Measurements from ENCODE around the gene SDC1.

SDC1 gene

DNA sequence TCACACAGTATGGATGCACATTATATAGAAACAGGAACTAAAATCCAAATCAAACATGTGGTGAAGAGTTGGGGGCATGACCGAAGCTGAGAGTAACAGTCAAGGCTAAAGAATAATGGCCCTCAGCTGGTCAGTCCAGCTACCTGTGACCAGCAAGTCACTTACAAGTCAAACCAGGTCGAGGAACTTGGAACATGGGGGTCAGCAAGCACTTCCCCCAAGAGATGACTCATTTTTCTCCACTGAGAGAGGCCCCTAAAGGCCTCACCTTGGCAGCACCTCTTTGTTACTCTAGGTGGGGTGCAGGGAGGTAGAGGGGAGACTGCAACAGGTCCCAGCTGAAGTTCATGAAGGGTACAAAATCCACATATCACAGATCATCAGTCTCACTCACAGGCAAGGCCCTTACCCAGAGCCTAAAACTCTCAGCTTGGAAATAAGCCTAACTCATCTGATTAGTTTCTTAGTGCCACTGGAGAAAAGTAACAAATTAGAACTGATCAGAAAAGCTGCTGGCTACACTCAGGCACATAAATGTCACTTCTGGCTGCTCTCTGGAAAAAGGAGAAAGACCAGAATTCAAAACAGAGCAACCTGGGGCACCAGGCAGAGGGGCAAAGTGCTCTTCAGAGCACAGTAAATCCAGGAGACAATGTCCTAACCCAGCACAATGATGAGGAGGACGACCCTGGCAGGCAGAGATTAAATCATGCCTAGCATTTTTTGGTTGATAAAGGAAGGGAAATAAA, 4.0 kb downstream of the SDC1 start:
- TF ChIP-seq CTCF (conservative IDR thresholded peaks at IDR 0.05): no peak
- no peak for TF ChIP-seq ZFX (IDR thresholded peaks at IDR 0.05)
- H3K27ac ChIP-seq: no peak overlapping the region

GRCh38 chr2:20219763-20220380, 5.1 kb downstream of the SDC1 start:
- H3K27ac ChIP-seq: no peak overlapping the region
- TF ChIP-seq ZFX (IDR thresholded peaks at IDR 0.05) (no peak), CTCF (conservative IDR thresholded peaks at IDR 0.05) (no peak)

- no peak for TF ChIP-seq ZFX (IDR thresholded peaks at IDR 0.05)
- no peak for TF ChIP-seq CTCF (conservative IDR thresholded peaks at IDR 0.05)
- H3K27ac ChIP-seq: no peak overlapping the region
Observed at GRCh38 chr2:20218331-20219320, 6.3 kb downstream of the SDC1 start.

GRCh38 chr2:20217041-20217970, 7.6 kb downstream of the SDC1 start:
- TF ChIP-seq CTCF (conservative IDR thresholded peaks at IDR 0.05) (no peak), ZFX (IDR thresholded peaks at IDR 0.05) (no peak)
- no peak overlapping the region for H3K27ac ChIP-seq

DNA sequence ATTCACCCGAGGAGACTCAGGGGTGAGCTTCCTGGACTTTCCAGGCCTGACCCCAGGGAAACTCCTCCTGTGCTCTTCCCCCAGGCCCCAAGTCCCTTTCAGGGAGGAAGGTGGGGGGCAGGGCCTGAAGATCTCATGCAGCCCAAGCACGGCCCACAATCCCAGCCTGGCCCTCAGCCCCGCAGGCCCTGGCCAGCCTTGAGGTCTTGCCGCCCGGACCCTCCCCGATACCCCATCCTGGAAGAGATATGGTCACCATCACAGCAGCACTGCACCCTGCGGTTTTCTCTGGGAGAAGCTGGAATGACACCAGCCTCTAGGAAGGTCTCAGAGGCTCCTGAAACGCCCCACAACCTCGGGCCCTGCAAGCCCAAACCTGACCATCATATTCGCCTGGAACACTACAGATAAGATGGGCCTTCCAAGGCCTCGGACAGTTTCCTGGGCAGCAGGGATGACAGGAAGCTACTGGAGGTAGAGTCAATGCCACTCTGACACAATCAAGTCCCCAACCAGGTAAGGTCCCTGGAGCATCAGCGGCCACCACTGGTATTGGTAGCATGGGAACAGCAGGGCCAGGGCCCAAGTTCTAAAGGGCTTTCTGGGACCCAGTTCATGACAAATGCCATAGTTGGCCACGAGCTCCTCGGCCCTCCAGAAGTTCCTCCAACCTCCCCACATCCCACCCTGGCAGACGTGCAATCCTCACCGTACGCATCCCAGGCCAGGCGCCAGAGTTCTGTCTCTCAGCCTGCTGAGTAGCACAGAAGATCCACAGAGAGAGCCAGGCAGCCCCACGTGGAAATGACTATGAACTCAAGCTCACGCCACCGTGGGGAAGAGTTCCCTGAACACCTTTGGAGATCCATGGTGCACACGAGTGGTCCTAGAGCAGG, 8.6 kb downstream of the SDC1 start:
- H3K27ac ChIP-seq: no peak overlapping the region
- TF ChIP-seq ZFX (IDR thresholded peaks at IDR 0.05) (no peak), CTCF (conservative IDR thresholded peaks at IDR 0.05) (no peak)

Measured in C4-2B (cell line).